Measurements from ENCODE around the gene FAM168A. TPM values are rescaled to one million over a fixed set of nuclear protein-coding genes. Genes with fewer than 3 reads are reported as not detected.

The FAM168A gene
- total and polyA plus RNA-seq, 2 donors (not counting 1 experiment from before 2014, with no cell fraction given): 16.3 to 23.8 TPM

- no peak overlapping the region for H3K27ac ChIP-seq (ENCODE audit: insufficient read depth, low read length)
- H3K9ac ChIP-seq (ENCODE audit: insufficient read depth, low read length): no peak overlapping the region
- H3K9me3 ChIP-seq (ENCODE audit: control insufficient read depth, insufficient read depth, low read depth, low read length): no peaks in the 10 kb centered on the region
- no peak overlapping the region for H3K4me2 ChIP-seq (ENCODE audit: extremely low read depth, insufficient read depth, low read length)
- H3K4me3 ChIP-seq (replicated peaks in 1 of 4; ENCODE audit: control extremely low read depth in 1 of 4, insufficient read depth in 1 of 4, low read depth in 3 of 4, low read length in 4 of 4): no peak overlapping the region
- no peaks in the 10 kb centered on the region for H3K36me3 ChIP-seq (ENCODE audit: control insufficient read depth, insufficient read depth, low read length)
- H3K27me3 ChIP-seq (ENCODE audit: control insufficient read depth, insufficient read depth, low read length): no peaks in the 10 kb centered on the region
- H4K20me1 ChIP-seq (ENCODE audit: control insufficient read depth, extremely low read depth, insufficient read depth, low read length): no peaks in the 10 kb centered on the region
- TF ChIP-seq CTCF (conservative IDR thresholded peaks at IDR 0.05 in 1 of 2, IDR thresholded peaks at IDR 0.05 in 1 of 2; ENCODE audit: low read depth in 1 of 2, low read length in 2 of 2): no peak
- no peak for TF ChIP-seq EZH2 (IDR thresholded peaks at IDR 0.05; ENCODE audit: low read length, missing control alignments)
- H2AFZ ChIP-seq (ENCODE audit: low read length): no peak overlapping the region
- H3K4me1 ChIP-seq (ENCODE audit: control insufficient read depth, extremely low read depth, insufficient read depth, low read length): peaks cover 2% of the 10 kb centered on the region
- H3K79me2 ChIP-seq (ENCODE audit: control insufficient read depth, insufficient read depth, low read length): no peaks in the 10 kb centered on the region
- DNase-seq (ENCODE audit: low read depth in 2 of 2): no peak
Measured at GRCh38 chr11:73425108-73425507, 172.8 kb downstream of the FAM168A start.

GRCh38 chr11:73423506-73423905 lies 174.4 kb downstream of the FAM168A start:
- Histone ChIP-seq H3K4me3 (replicated peaks in 1 of 4; ENCODE audit: control extremely low read depth in 1 of 4, insufficient read depth in 1 of 4, low read depth in 3 of 4, low read length in 4 of 4) (no peak overlapping the region), H2AFZ (ENCODE audit: low read length) (no peak overlapping the region)

GRCh38 chr11:73422886-73423285 lies 175.0 kb downstream of the FAM168A start:
- no peak for DNase-seq (ENCODE audit: low read depth in 2 of 2)
- no peak overlapping the region for H3K27ac ChIP-seq (ENCODE audit: insufficient read depth, low read length)
- no peak overlapping the region for H3K4me3 ChIP-seq (replicated peaks in 1 of 4; ENCODE audit: control extremely low read depth in 1 of 4, insufficient read depth in 1 of 4, low read depth in 3 of 4, low read length in 4 of 4)
- H2AFZ ChIP-seq (ENCODE audit: low read length): no peak overlapping the region
- H4K20me1 ChIP-seq (ENCODE audit: control insufficient read depth, extremely low read depth, insufficient read depth, low read length): no peaks in the 10 kb centered on the region
- peaks cover 2% of the 10 kb centered on the region for H3K4me1 ChIP-seq (ENCODE audit: control insufficient read depth, extremely low read depth, insufficient read depth, low read length)
- TF ChIP-seq CTCF (conservative IDR thresholded peaks at IDR 0.05 in 1 of 2, IDR thresholded peaks at IDR 0.05 in 1 of 2; ENCODE audit: low read depth in 1 of 2, low read length in 2 of 2): no peak
- H3K27me3 ChIP-seq (ENCODE audit: control insufficient read depth, insufficient read depth, low read length): no peaks in the 10 kb centered on the region
- H3K36me3 ChIP-seq (ENCODE audit: control insufficient read depth, insufficient read depth, low read length): no peaks in the 10 kb centered on the region
- H3K79me2 ChIP-seq (ENCODE audit: control insufficient read depth, insufficient read depth, low read length): no peaks in the 10 kb centered on the region
- H3K9ac ChIP-seq (ENCODE audit: insufficient read depth, low read length): no peak overlapping the region
- no peaks in the 10 kb centered on the region for H3K9me3 ChIP-seq (ENCODE audit: control insufficient read depth, insufficient read depth, low read depth, low read length)
- H3K4me2 ChIP-seq (ENCODE audit: extremely low read depth, insufficient read depth, low read length): no peak overlapping the region

More at GRCh38 chr11:73423506-73423905, 174.4 kb downstream of the FAM168A start:
- no peak overlapping the region for H3K9ac ChIP-seq (ENCODE audit: insufficient read depth, low read length)
- TF ChIP-seq CTCF (conservative IDR thresholded peaks at IDR 0.05 in 1 of 2, IDR thresholded peaks at IDR 0.05 in 1 of 2; ENCODE audit: low read depth in 1 of 2, low read length in 2 of 2) (no peak), EZH2 (IDR thresholded peaks at IDR 0.05; ENCODE audit: low read length, missing control alignments) (no peak)
- no peak overlapping the region for H3K27ac ChIP-seq (ENCODE audit: insufficient read depth, low read length)
- DNase-seq (ENCODE audit: low read depth in 2 of 2): no peak
- peaks cover 2% of the 10 kb centered on the region for H3K4me1 ChIP-seq (ENCODE audit: control insufficient read depth, extremely low read depth, insufficient read depth, low read length)
- H3K4me2 ChIP-seq (ENCODE audit: extremely low read depth, insufficient read depth, low read length): no peak overlapping the region
- no peaks in the 10 kb centered on the region for H3K79me2 ChIP-seq (ENCODE audit: control insufficient read depth, insufficient read depth, low read length)
- H3K36me3 ChIP-seq (ENCODE audit: control insufficient read depth, insufficient read depth, low read length): no peaks in the 10 kb centered on the region
- H3K27me3 ChIP-seq (ENCODE audit: control insufficient read depth, insufficient read depth, low read length): no peaks in the 10 kb centered on the region
- no peaks in the 10 kb centered on the region for H3K9me3 ChIP-seq (ENCODE audit: control insufficient read depth, insufficient read depth, low read depth, low read length)
- H4K20me1 ChIP-seq (ENCODE audit: control insufficient read depth, extremely low read depth, insufficient read depth, low read length): no peaks in the 10 kb centered on the region
